ENCODE measurements around the gene NTRK2. TPM values are rescaled to one million over a fixed set of nuclear protein-coding genes. Genes with fewer than 3 reads are reported as not detected.

Gene NTRK2
- total and polyA plus RNA-seq, 4 donors, result 0.26 to 1.4 (median 0.56) TPM

DNA sequence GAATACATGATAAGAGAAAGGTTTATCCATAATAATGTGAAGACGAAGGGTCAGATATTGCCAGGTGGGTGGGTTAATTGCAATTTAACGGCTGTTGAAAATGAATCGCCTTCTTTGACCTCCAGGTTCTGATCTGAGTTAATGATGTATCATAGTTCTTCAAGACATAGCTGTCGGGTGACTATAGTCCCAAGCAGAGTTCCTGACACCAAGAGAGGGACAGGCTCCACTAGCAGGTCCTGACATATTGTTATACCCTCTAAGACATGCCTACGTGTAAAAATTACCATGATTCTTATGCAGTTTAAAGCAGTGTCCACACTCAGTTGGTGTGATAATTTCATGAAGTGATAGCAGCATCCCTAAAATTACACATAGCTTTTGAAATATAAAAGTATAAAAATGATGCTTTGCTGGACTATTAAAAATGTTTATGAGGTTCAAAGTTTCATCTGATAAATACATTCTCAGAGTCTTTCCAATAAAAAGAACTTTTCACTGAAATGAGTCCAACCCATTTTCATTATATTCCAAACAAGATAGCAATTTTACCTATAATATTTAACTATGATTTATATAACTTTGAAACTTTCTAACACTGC is 53.0 kb downstream of the NTRK2 start:
- Histone ChIP-seq H3K4me1 (ENCODE audit: control insufficient read depth in 4 of 4, insufficient read depth in 4 of 4, low read length in 3 of 4) (no peaks in the 10 kb centered on the region), H3K9ac (ENCODE audit: low read depth in 1 of 2, low read length in 2 of 2) (no peak overlapping the region), H3K9me3 (ENCODE audit: control insufficient read depth in 4 of 4, low read length in 3 of 4) (no peaks in the 10 kb centered on the region), H3K27ac (ENCODE audit: low read depth in 1 of 2, low read length in 2 of 2) (no peak overlapping the region), H3K4me3 (ENCODE audit: low read depth in 1 of 3, low read length in 3 of 3) (no peak overlapping the region), H3K36me3 (ENCODE audit: control insufficient read depth in 4 of 4, insufficient read depth in 3 of 4, low read depth in 1 of 4, low read length in 3 of 4) (no peaks in the 10 kb centered on the region), H3K27me3 (ENCODE audit: control insufficient read depth in 4 of 4, insufficient read depth in 4 of 4, low read length in 3 of 4) (peaks cover 0 to 4% (median 0%) of the 10 kb centered on the region in 4 donors)
- no peak for TF ChIP-seq YY1 (IDR thresholded peaks at IDR 0.05)
- TF ChIP-seq, protein P1, sequence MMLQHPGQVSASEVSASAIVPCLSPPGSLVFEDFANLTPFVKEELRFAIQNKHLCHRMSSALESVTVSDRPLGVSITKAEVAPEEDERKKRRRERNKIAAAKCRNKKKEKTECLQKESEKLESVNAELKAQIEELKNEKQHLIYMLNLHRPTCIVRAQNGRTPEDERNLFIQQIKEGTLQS (IDR thresholded peaks at IDR 0.05), result no peak
- TF ChIP-seq RAD21 (IDR thresholded peaks at IDR 0.05), result no peak
- TF ChIP-seq EGR1 (IDR thresholded peaks at IDR 0.05; ENCODE audit: low read depth in 2 of 2), result no peak
- no peak for TF ChIP-seq HNF4A (conservative IDR thresholded peaks at IDR 0.05)
- 75% methylated on average over 5 of the region's 5 CpGs for WGBS
- no peak for DNase-seq (ENCODE audit: low spot score)

GRCh38 chr9:84723426-84723825 is 53.9 kb downstream of the NTRK2 start:
- WGBS, result 67% methylated on average over 3 of the region's 3 CpGs
- H3K9me3 ChIP-seq (ENCODE audit: control insufficient read depth in 4 of 4, low read length in 3 of 4), result no peaks in the 10 kb centered on the region
- DNase-seq (ENCODE audit: low spot score), result no peak
- TF ChIP-seq, protein P2, sequence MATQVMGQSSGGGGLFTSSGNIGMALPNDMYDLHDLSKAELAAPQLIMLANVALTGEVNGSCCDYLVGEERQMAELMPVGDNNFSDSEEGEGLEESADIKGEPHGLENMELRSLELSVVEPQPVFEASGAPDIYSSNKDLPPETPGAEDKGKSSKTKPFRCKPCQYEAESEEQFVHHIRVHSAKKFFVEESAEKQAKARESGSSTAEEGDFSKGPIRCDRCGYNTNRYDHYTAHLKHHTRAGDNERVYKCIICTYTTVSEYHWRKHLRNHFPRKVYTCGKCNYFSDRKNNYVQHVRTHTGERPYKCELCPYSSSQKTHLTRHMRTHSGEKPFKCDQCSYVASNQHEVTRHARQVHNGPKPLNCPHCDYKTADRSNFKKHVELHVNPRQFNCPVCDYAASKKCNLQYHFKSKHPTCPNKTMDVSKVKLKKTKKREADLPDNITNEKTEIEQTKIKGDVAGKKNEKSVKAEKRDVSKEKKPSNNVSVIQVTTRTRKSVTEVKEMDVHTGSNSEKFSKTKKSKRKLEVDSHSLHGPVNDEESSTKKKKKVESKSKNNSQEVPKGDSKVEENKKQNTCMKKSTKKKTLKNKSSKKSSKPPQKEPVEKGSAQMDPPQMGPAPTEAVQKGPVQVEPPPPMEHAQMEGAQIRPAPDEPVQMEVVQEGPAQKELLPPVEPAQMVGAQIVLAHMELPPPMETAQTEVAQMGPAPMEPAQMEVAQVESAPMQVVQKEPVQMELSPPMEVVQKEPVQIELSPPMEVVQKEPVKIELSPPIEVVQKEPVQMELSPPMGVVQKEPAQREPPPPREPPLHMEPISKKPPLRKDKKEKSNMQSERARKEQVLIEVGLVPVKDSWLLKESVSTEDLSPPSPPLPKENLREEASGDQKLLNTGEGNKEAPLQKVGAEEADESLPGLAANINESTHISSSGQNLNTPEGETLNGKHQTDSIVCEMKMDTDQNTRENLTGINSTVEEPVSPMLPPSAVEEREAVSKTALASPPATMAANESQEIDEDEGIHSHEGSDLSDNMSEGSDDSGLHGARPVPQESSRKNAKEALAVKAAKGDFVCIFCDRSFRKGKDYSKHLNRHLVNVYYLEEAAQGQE (IDR thresholded peaks at IDR 0.05), result no peak
- no peak for TF ChIP-seq YY1 (IDR thresholded peaks at IDR 0.05)
- H3K9ac ChIP-seq (ENCODE audit: low read depth in 1 of 2, low read length in 2 of 2), result no peak overlapping the region
- no peaks in the 10 kb centered on the region for H3K4me1 ChIP-seq (ENCODE audit: control insufficient read depth in 4 of 4, insufficient read depth in 4 of 4, low read length in 3 of 4)
- H3K27me3 ChIP-seq (ENCODE audit: control insufficient read depth in 4 of 4, insufficient read depth in 4 of 4, low read length in 3 of 4), result peaks cover 0 to 2% (median 0%) of the 10 kb centered on the region in 4 donors
- no peaks in the 10 kb centered on the region for H3K36me3 ChIP-seq (ENCODE audit: control insufficient read depth in 4 of 4, insufficient read depth in 3 of 4, low read depth in 1 of 4, low read length in 3 of 4)
- no peak overlapping the region for H3K4me3 ChIP-seq (ENCODE audit: low read depth in 1 of 3, low read length in 3 of 3)
- H3K27ac ChIP-seq (ENCODE audit: low read depth in 1 of 2, low read length in 2 of 2), result no peak overlapping the region

- Histone ChIP-seq H3K9ac (ENCODE audit: low read depth in 1 of 2, low read length in 2 of 2) (no peak overlapping the region), H3K9me3 (ENCODE audit: control insufficient read depth in 4 of 4, low read length in 3 of 4) (no peaks in the 10 kb centered on the region), H3K36me3 (ENCODE audit: control insufficient read depth in 4 of 4, insufficient read depth in 3 of 4, low read depth in 1 of 4, low read length in 3 of 4) (no peaks in the 10 kb centered on the region), H3K27me3 (ENCODE audit: control insufficient read depth in 4 of 4, insufficient read depth in 4 of 4, low read length in 3 of 4) (no peaks in the 10 kb centered on the region), H3K4me1 (ENCODE audit: control insufficient read depth in 4 of 4, insufficient read depth in 4 of 4, low read length in 3 of 4) (no peaks in the 10 kb centered on the region), H3K27ac (ENCODE audit: low read depth in 1 of 2, low read length in 2 of 2) (no peak overlapping the region), H3K4me3 (ENCODE audit: low read depth in 1 of 3, low read length in 3 of 3) (no peak overlapping the region)
- WGBS, result 77% methylated on average over 7 of the region's 7 CpGs
- DNase-seq (ENCODE audit: low spot score), result no peak
- TF ChIP-seq MAX (IDR thresholded peaks at IDR 0.05), result no peak
- TF ChIP-seq, protein P1 (IDR thresholded peaks at IDR 0.05), result no peak
- TF ChIP-seq EGR1 (IDR thresholded peaks at IDR 0.05; ENCODE audit: low read depth in 2 of 2), result no peak
- no peak for TF ChIP-seq TAF1 (conservative IDR thresholded peaks at IDR 0.05)
- TF ChIP-seq YY1 (IDR thresholded peaks at IDR 0.05), result no peak
- no peak for TF ChIP-seq RAD21 (IDR thresholded peaks at IDR 0.05)
- TF ChIP-seq FOXA2 (IDR thresholded peaks at IDR 0.05), result no peak
- TF ChIP-seq, protein P3, sequence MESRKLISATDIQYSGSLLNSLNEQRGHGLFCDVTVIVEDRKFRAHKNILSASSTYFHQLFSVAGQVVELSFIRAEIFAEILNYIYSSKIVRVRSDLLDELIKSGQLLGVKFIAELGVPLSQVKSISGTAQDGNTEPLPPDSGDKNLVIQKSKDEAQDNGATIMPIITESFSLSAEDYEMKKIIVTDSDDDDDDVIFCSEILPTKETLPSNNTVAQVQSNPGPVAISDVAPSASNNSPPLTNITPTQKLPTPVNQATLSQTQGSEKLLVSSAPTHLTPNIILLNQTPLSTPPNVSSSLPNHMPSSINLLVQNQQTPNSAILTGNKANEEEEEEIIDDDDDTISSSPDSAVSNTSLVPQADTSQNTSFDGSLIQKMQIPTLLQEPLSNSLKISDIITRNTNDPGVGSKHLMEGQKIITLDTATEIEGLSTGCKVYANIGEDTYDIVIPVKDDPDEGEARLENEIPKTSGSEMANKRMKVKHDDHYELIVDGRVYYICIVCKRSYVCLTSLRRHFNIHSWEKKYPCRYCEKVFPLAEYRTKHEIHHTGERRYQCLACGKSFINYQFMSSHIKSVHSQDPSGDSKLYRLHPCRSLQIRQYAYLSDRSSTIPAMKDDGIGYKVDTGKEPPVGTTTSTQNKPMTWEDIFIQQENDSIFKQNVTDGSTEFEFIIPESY (IDR thresholded peaks at IDR 0.05), result no peak
- no peak for TF ChIP-seq SP1 (IDR thresholded peaks at IDR 0.05)
- TF ChIP-seq NR2F2 (IDR thresholded peaks at IDR 0.05), result no peak
Observed at GRCh38 chr9:84731696-84732095, 62.2 kb downstream of the NTRK2 start.
